GM12891 (cell line): Measurements from ENCODE around the gene ACKR3. TPM values are rescaled to one million over a fixed set of nuclear protein-coding genes. Genes with fewer than 3 reads are reported as not detected.

Experiments
- DNase-seq: peaks from one replicate; pipeline ENCODE4 v3.0.0; 2011; ENCODE audit warnings: low spot score; ENCODE audit not compliant: insufficient read length
- FAIRE-seq: peaks from 2 replicates; lab custom pipeline; 2011; peaks lifted over from hg19 to GRCh38; lab: Jason Lieb, UNC
- PAX5 ChIP-seq: IDR thresholded peaks from 2 replicates; pipeline ENCODE4 v1.6.1; 2011; ENCODE audit warnings: low read length, moderate library complexity, mild to moderate bottlenecking; ENCODE audit not compliant: insufficient read depth, severe bottlenecking
- POLR2A ChIP-seq: IDR thresholded peaks from 2 replicates; pipeline ENCODE4 v1.6.1; 2011; ENCODE audit warnings: low read depth, low read length, control low read depth
- POLR2AphosphoS5 ChIP-seq: IDR thresholded peaks from 2 replicates; pipeline ENCODE4 v1.6.1; 2011; ENCODE audit warnings: low read depth, low read length, control low read depth
- POU2F2 ChIP-seq: IDR thresholded peaks from 2 replicates; pipeline ENCODE4 v1.6.1; 2011; ENCODE audit warnings: low read depth, mild to moderate bottlenecking, control low read depth, low read length, moderate library complexity
- SPI1 ChIP-seq: IDR thresholded peaks from 2 replicates; pipeline ENCODE4 v1.6.1; 2011; ENCODE audit warnings: low read depth, low read length, control low read depth
- TAF1 ChIP-seq: IDR thresholded peaks from 2 replicates; pipeline ENCODE4 v1.6.1; 2011; ENCODE audit warnings: low read depth, low read length, control low read depth
- polyA plus RNA-seq: library from polyadenylated mRNA; unstranded; fragments of >200 nt; gene quantifications from one replicate; pipeline ENCODE4 v1.2.1, GENCODE V29; 2012; ENCODE audit warnings: low read depth, missing spikeins, inconsistent platforms; ENCODE audit not compliant: missing spikeins

ACKR3 gene
- 13.3 TPM for polyA plus RNA-seq

GRCh38 chr2:236569573-236569973, at the start of gene ACKR3:
ACKR3 (plus strand) TSS chr2:236569825; CDS start chr2:236580466, 10,641 bp downstream.
- TF ChIP-seq POU2F2, result peak; percentile 75; the same call in 1 of the 2 replicates
- TF ChIP-seq TAF1, result peak; percentile 75; the same call in 1 of the 2 replicates
- no peak for TF ChIP-seq PAX5
- peak; percentile 83 for TF ChIP-seq POLR2A
- TF ChIP-seq POLR2AphosphoS5, result peak; percentile 79
- DNase-seq, result peak; percentile 73
- FAIRE-seq, result peak; percentile 96

- no peak for DNase-seq
- FAIRE-seq, result no peak
- TF ChIP-seq SPI1, result no peak
- TF ChIP-seq POU2F2, result no peak
- no peak for TF ChIP-seq POLR2A
- no peak for TF ChIP-seq PAX5
- no peak for TF ChIP-seq POLR2AphosphoS5
- no peak for TF ChIP-seq TAF1
Observed at GRCh38 chr2:236521556-236521955, 48.1 kb upstream of the ACKR3 start.

GRCh38 chr2:236523249-236523648, 46.4 kb upstream of the ACKR3 start:
- TF ChIP-seq SPI1 (no peak), TAF1 (no peak)
- DNase-seq, result no peak
- FAIRE-seq, result no peak

GRCh38 chr2:236525411-236525997, 44.1 kb upstream of the ACKR3 start:
- TF ChIP-seq TAF1 (no peak), SPI1 (no peak), PAX5 (no peak), POU2F2 (no peak), POLR2A (no peak), POLR2AphosphoS5 (no peak)
- DNase-seq, result no peak
- FAIRE-seq, result no peak

- no peak for TF ChIP-seq POLR2AphosphoS5
- TF ChIP-seq SPI1, result no peak
- no peak for TF ChIP-seq POU2F2
- TF ChIP-seq POLR2A, result no peak
- no peak for TF ChIP-seq TAF1
- no peak for TF ChIP-seq PAX5
- FAIRE-seq (no peak), DNase-seq (no peak)
Observed at GRCh38 chr2:236526455-236527158, 43.0 kb upstream of the ACKR3 start.

- no peak for TF ChIP-seq SPI1
- no peak for TF ChIP-seq TAF1
- no peak for TF ChIP-seq POU2F2
- no peak for TF ChIP-seq PAX5
- no peak for TF ChIP-seq POLR2A
- no peak for TF ChIP-seq POLR2AphosphoS5
- DNase-seq, result no peak
- FAIRE-seq, result no peak
Observed at GRCh38 chr2:236527159-236527630, 42.4 kb upstream of the ACKR3 start.

GRCh38 chr2:236529606-236530005, 40.0 kb upstream of the ACKR3 start:
- no peak for TF ChIP-seq POU2F2
- no peak for DNase-seq
- FAIRE-seq, result no peak

- no peak for DNase-seq
- TF ChIP-seq POU2F2 (no peak), SPI1 (no peak), POLR2A (no peak), PAX5 (no peak), TAF1 (no peak), POLR2AphosphoS5 (no peak)
- no peak for FAIRE-seq
Observed at GRCh38 chr2:236530512-236530911, 39.1 kb upstream of the ACKR3 start.

GRCh38 chr2:236531195-236531594, 38.4 kb upstream of the ACKR3 start:
- no peak for TF ChIP-seq POLR2AphosphoS5
- TF ChIP-seq POU2F2, result no peak
- DNase-seq (no peak), FAIRE-seq (no peak)

GRCh38 chr2:236531996-236532395, 37.6 kb upstream of the ACKR3 start:
- TF ChIP-seq POLR2A, result no peak
- no peak for TF ChIP-seq TAF1
- no peak for TF ChIP-seq POLR2AphosphoS5
- TF ChIP-seq SPI1, result no peak
- TF ChIP-seq PAX5, result no peak
- no peak for TF ChIP-seq POU2F2
- FAIRE-seq, result no peak
- no peak for DNase-seq
